ENCODE data around the gene XYLB. TPM values are rescaled to one million over a fixed set of nuclear protein-coding genes. Genes with fewer than 3 reads are reported as not detected.

The XYLB gene
- total RNA-seq, 1 experiment from 2014 or later: 3.4 TPM

Other genes with a start within 250 kb of the XYLB start
- gene ACAA1, start 209.7 kb upstream of the XYLB start, total RNA-seq (2014; rRNA removed; shearing (Covaris generic)): 52.7 and 58.6 TPM in 2 replicates
- gene MYD88, start 208.1 kb upstream of the XYLB start, total RNA-seq (2014; rRNA removed; shearing (Covaris generic)): 0.06 TPM in 1 of 2 replicates, not detected in the other
- 24.5 and 28.9 TPM in 2 replicates for gene OXSR1, start 181.2 kb upstream of the XYLB start, total RNA-seq (2014; rRNA removed; shearing (Covaris generic))
- not detected in 2 replicates for gene SLC22A13, start 81.0 kb upstream of the XYLB start, total RNA-seq (2014; rRNA removed; shearing (Covaris generic))
- gene SLC22A14, start 64.5 kb upstream of the XYLB start, total RNA-seq (2014; rRNA removed; shearing (Covaris generic)): not detected in 2 replicates
- 9.0 and 11.4 TPM in 2 replicates for gene ACVR2B, start 107.1 kb downstream of the XYLB start, total RNA-seq (2014; rRNA removed; shearing (Covaris generic))
- 16.6 and 18.2 TPM in 2 replicates for gene EXOG, start 149.6 kb downstream of the XYLB start, total RNA-seq (2014; rRNA removed; shearing (Covaris generic))